PC-3 (cell line): ENCODE measurements around the gene C16orf87. TPM values are rescaled to one million over a fixed set of nuclear protein-coding genes. Genes with fewer than 3 reads are reported as not detected.

Experiments
- ATAC-seq: fragments of 200-7000 bp; cut with Tn5 transposase; 2 replicates; pipeline ENCODE4 v1.9.1; 2020; ENCODE audit warnings: mild to moderate bottlenecking, moderate library complexity
- BruUV-seq: library from RNA; stranded (reverse); fragments of 400-500 nt; replicated peaks from 2 replicates; lab custom pipeline; 2021; lab: Mats Ljungman, UMichigan
- CTCF ChIA-PET: fragments of 300-600 bp; sonication (Branson Sonifier 250); formaldehyde crosslinking; loops from one replicate; lab custom pipeline; 2022; ENCODE audit warnings: antibody characterized with exemption; lab: Charles Lee
- POLR2A ChIA-PET: fragments of 300-600 bp; sonication (Branson Sonifier 250); formaldehyde crosslinking; loops from one replicate; lab custom pipeline; 2022; ENCODE audit warnings: antibody characterized with exemption; ENCODE audit not compliant: unreplicated experiment; lab: Charles Lee
- DNase-seq: peaks from one replicate; pipeline ENCODE4 v3.0.0-alpha.2; 2015
- H2AFZ ChIP-seq: fragments of 300-600 bp; sonication (generic); 2 replicates; pipeline ENCODE4 v1.6.0; 2016; ENCODE audit warnings: antibody characterized with exemption, low read length
- H3F3A ChIP-seq: fragments of 300-600 bp; sonication (generic); one replicate; pipeline ENCODE4 v1.6.0; 2017; ENCODE audit warnings: antibody characterized with exemption, low read length, control low read depth, mild to moderate bottlenecking; ENCODE audit not compliant: unreplicated experiment
- H3K27ac ChIP-seq: fragments of 300-600 bp; sonication (generic); 2 replicates; pipeline ENCODE4 v1.5.1; 2016; ENCODE audit warnings: mild to moderate bottlenecking, low read length
- H3K27me3 ChIP-seq: fragments of 300-600 bp; sonication (generic); 2 replicates; pipeline ENCODE4 v1.6.1; 2016; ENCODE audit warnings: low read length, mixed read lengths
- H3K36me3 ChIP-seq: fragments of 300-600 bp; sonication (generic); 2 replicates; pipeline ENCODE4 v1.6.1; 2016; ENCODE audit warnings: low read depth, mixed run types, low read length, mixed read lengths
- H3K4me1 ChIP-seq: fragments of 300-600 bp; sonication (generic); 2 replicates; pipeline ENCODE4 v1.5.1; 2016; ENCODE audit warnings: low read length; ENCODE audit not compliant: insufficient read depth
- H3K4me2 ChIP-seq: fragments of 300-600 bp; sonication (generic); 2 replicates; pipeline ENCODE4 v1.6.0; 2016; ENCODE audit warnings: low read length
- H3K4me3 ChIP-seq: fragments of 300-600 bp; sonication (generic); 2 replicates; pipeline ENCODE4 v1.5.1; 2016; ENCODE audit warnings: mild to moderate bottlenecking, low read length, mixed read lengths
- H3K79me2 ChIP-seq: fragments of 300-600 bp; sonication (generic); 2 replicates; pipeline ENCODE4 v1.6.1; 2017; ENCODE audit warnings: low read length, mixed read lengths
- H3K9ac ChIP-seq: fragments of 300-600 bp; sonication (generic); 2 replicates; pipeline ENCODE4 v1.6.0; 2016; ENCODE audit warnings: mild to moderate bottlenecking, low read length
- H3K9me2 ChIP-seq: fragments of 300-600 bp; sonication (generic); replicated peaks from 2 replicates; pipeline ENCODE4 v1.6.1; 2016; ENCODE audit warnings: mixed run types, low read length, mixed read lengths
- H3K9me3 ChIP-seq: fragments of 300-600 bp; sonication (generic); 2 replicates; pipeline ENCODE4 v1.6.1; 2016; ENCODE audit warnings: low read length, mixed read lengths
- H4K20me1 ChIP-seq: fragments of 300-600 bp; sonication (generic); 2 replicates; pipeline ENCODE4 v1.6.1; 2016; ENCODE audit warnings: low read length, mixed read lengths
- CTCF ChIP-seq: fragments of 300-600 bp; sonication (generic); conservative IDR thresholded peaks from 2 replicates; pipeline ENCODE4 v1.5.1; 2017; ENCODE audit warnings: antibody characterized with exemption, low read depth, mild to moderate bottlenecking, low read length
- EZH2 ChIP-seq: fragments of 300-600 bp; sonication (generic); IDR thresholded peaks from one replicate; pipeline ENCODE4 v1.6.1; 2017; ENCODE audit warnings: antibody characterized with exemption, mild to moderate bottlenecking, low read length; ENCODE audit not compliant: unreplicated experiment
- EZH2phosphoT487 ChIP-seq: fragments of 300-600 bp; sonication (generic); IDR thresholded peaks from 2 replicates; pipeline ENCODE4 v1.6.1; 2018; ENCODE audit warnings: mild to moderate bottlenecking, antibody characterized with exemption, low read length, borderline replicate concordance
- intact Hi-C: fragments of 100-400 bp; cut with micrococcal nuclease; formaldehyde crosslinking; loops from 2 replicates; pipeline ENCODE4 v1.9.0; 2023
- total RNA-seq: library from RNA; depleted of rRNA; stranded (reverse); fragments of >200 nt; gene quantifications from 2 replicates; pipeline ENCODE4 v1.2.3, GENCODE V29; 2014

The C16orf87 gene
- total RNA-seq, 1 experiment from 2014 or later, result 4.0 TPM

GRCh38 chr16:46800494-46800893 lies 30.5 kb downstream of the C16orf87 start:
- Histone ChIP-seq H2AFZ (no peak overlapping the region), H3K4me1 (no peaks in the 10 kb centered on the region), H3K9me2 (no peaks in the 10 kb centered on the region), H3K4me3 (no peak overlapping the region), H3F3A (no peaks in the 10 kb centered on the region), H3K27me3 (no peaks in the 10 kb centered on the region), H3K27ac (no peak overlapping the region), H3K9ac (no peak overlapping the region), H4K20me1 (no peaks in the 10 kb centered on the region), H3K9me3 (no peaks in the 10 kb centered on the region), H3K79me2 (no peaks in the 10 kb centered on the region), H3K36me3 (no peaks in the 10 kb centered on the region), H3K4me2 (no peak overlapping the region)
- no TSS peak for BruUV-seq
- no peak for DNase-seq
- intact Hi-C loops, result loop anchor here (2.0 to 5.0 kb wide), 2 partner anchors 113 to 172 kb away; partner anchors contain the start of genes ORC6 and VPS35
- TF ChIP-seq CTCF (no peak), EZH2 (no peak), EZH2phosphoT487 (no peak)
- POLR2A ChIA-PET, result no interaction called here
- CTCF ChIA-PET, result interaction anchor here (0.7 to 1.7 kb wide), 2 partner anchors 95 to 127 kb away, joined by 4 to 6 read pairs; no protein-coding TSS in a partner anchor
- no peak for ATAC-seq

GRCh38 chr16:46797501-46797900 lies 33.5 kb downstream of the C16orf87 start:
- Histone ChIP-seq H3K27me3 (no peaks in the 10 kb centered on the region), H3K36me3 (no peaks in the 10 kb centered on the region; the same call in 1 of the 2 replicates), H3F3A (no peaks in the 10 kb centered on the region), H3K27ac (no peak overlapping the region), H3K4me1 (no peaks in the 10 kb centered on the region), H3K9ac (no peak overlapping the region), H3K79me2 (no peaks in the 10 kb centered on the region), H3K9me2 (no peaks in the 10 kb centered on the region), H2AFZ (no peak overlapping the region), H3K9me3 (no peaks in the 10 kb centered on the region), H4K20me1 (no peaks in the 10 kb centered on the region), H3K4me3 (no peak overlapping the region), H3K4me2 (no peak overlapping the region)
- intact Hi-C loops, result no loop called here
- no TSS peak for BruUV-seq
- DNase-seq, result no peak
- TF ChIP-seq EZH2phosphoT487, result no peak
- no peak for TF ChIP-seq EZH2
- TF ChIP-seq CTCF, result no peak
- ChIA-PET CTCF (no interaction called here), POLR2A (no interaction called here)
- no peak for ATAC-seq

- no peak for TF ChIP-seq EZH2phosphoT487
- TF ChIP-seq CTCF, result no peak
- TF ChIP-seq EZH2, result no peak
- Histone ChIP-seq H3K9me3 (no peaks in the 10 kb centered on the region), H3K4me1 (no peaks in the 10 kb centered on the region), H4K20me1 (no peaks in the 10 kb centered on the region), H3K27me3 (no peaks in the 10 kb centered on the region), H3K4me2 (no peak overlapping the region), H3K9ac (no peak overlapping the region), H3K4me3 (no peak overlapping the region), H3K36me3 (no peaks in the 10 kb centered on the region; the same call in 1 of the 2 replicates), H2AFZ (no peak overlapping the region), H3K79me2 (no peaks in the 10 kb centered on the region), H3F3A (no peaks in the 10 kb centered on the region), H3K9me2 (no peaks in the 10 kb centered on the region), H3K27ac (no peak overlapping the region)
- intact Hi-C loops, result no loop called here
- no peak for ATAC-seq
- CTCF ChIA-PET, result no interaction called here
- BruUV-seq, result no TSS peak
- DNase-seq, result no peak
- POLR2A ChIA-PET, result no interaction called here
Observed at GRCh38 chr16:46796764-46797269, 34.2 kb downstream of the C16orf87 start.
